GM19397 (cell line): ENCODE measurements around the gene HAUS3.
"Not testable (repeated sequence)": the region's sequence is repeated elsewhere in the genome, so short reads cannot be mapped to it uniquely, and the experiment has no call there.

ENCODE experiments used
- ATAC-seq: cut with Tn5 transposase; IDR thresholded peaks from one replicate; pipeline ENCODE4 v1.9.1; 2021; ENCODE audit warnings: mild to moderate bottlenecking, moderate library complexity; ENCODE audit not compliant: unreplicated experiment

Gene HAUS3

GRCh38 chr4:2222838-2223237 is 19.1 kb downstream of the HAUS3 start:
- no peak for ATAC-seq

- ATAC-seq: not testable (repeated sequence)
These were observed 20.5 kb downstream of the HAUS3 start for GRCh38 chr4:2221378-2221777.

GRCh38 chr4:2220016-2220630 is 21.8 kb downstream of the HAUS3 start:
- no peak for ATAC-seq

- ATAC-seq: no peak
These were observed 22.6 kb downstream of the HAUS3 start for GRCh38 chr4:2219233-2219760.

GRCh38 chr4:2218436-2218835 is 23.5 kb downstream of the HAUS3 start:
- ATAC-seq: no peak

- ATAC-seq: no peak
These were observed 24.2 kb downstream of the HAUS3 start for GRCh38 chr4:2217726-2218125.

GRCh38 chr4:2212831-2213230 is 29.1 kb downstream of the HAUS3 start:
- ATAC-seq: no peak

- not testable (repeated sequence) for ATAC-seq
These were observed 39.1 kb downstream of the HAUS3 start for GRCh38 chr4:2202789-2203188.

GRCh38 chr4:2194496-2194895 is 47.4 kb downstream of the HAUS3 start:
- ATAC-seq: no peak

- ATAC-seq: no peak
These were observed 48.6 kb downstream of the HAUS3 start for GRCh38 chr4:2193326-2193725.

- no peak for ATAC-seq
These were observed 55.1 kb downstream of the HAUS3 start for GRCh38 chr4:2186865-2187172.

- no peak for ATAC-seq
These were observed 55.6 kb downstream of the HAUS3 start for GRCh38 chr4:2186133-2186864.

GRCh38 chr4:2183394-2183793 is 58.5 kb downstream of the HAUS3 start:
- no peak for ATAC-seq

GRCh38 chr4:2182994-2183393 is 58.9 kb downstream of the HAUS3 start:
- no peak for ATAC-seq

- ATAC-seq: no peak
These were observed 61.5 kb downstream of the HAUS3 start for GRCh38 chr4:2180410-2180809.

- no peak for ATAC-seq
These were observed 62.2 kb downstream of the HAUS3 start for GRCh38 chr4:2179717-2180116.

GRCh38 chr4:2178986-2179385 is 62.9 kb downstream of the HAUS3 start:
- ATAC-seq: no peak
